Body of pancreas (tissue), 4 donors: ENCODE results near the gene TESK1. TPM values are rescaled to one million over a fixed set of nuclear protein-coding genes. Genes with fewer than 3 reads are reported as not detected.
A peak's percentile ranks its signal among the peaks of the same experiment; 100 is the strongest.
"Not testable (repeated sequence)": the region's sequence is repeated elsewhere in the genome, so short reads cannot be mapped to it uniquely, and the experiment has no call there.

Experiments used
- ATAC-seq: fragments of 150-250 bp; one replicate; pipeline ENCODE4 v1.9.1; 2016
- DNase-seq, 4 donors: peaks; one replicate each; pipeline ENCODE4 v3.0.0-alpha.2; 2019
- H3K27ac ChIP-seq, 4 donors: fragments of 200-600 bp; sonication (generic); 1 replicate in 3 of 4; 2 replicates in 1 of 4; pipeline versions ENCODE4 v1.5.1 to v1.6.1; 2016 to 2019; ENCODE audit warnings: mild to moderate bottlenecking in 1 of 4, mixed read lengths in 1 of 4, moderate library complexity in 1 of 4
- H3K27me3 ChIP-seq, 2 donors: fragments of 200-600 bp; sonication (generic); one replicate each; pipeline ENCODE4 v1.6.0; 2016; ENCODE audit warnings: mild to moderate bottlenecking in 1 of 2
- H3K36me3 ChIP-seq, 2 donors: fragments of 200-600 bp; sonication (generic); replicated peaks in 1 of 2; 2 replicates each; pipeline ENCODE4 v1.5.1; 2016; ENCODE audit warnings: low read depth in 2 of 2; ENCODE audit not compliant: insufficient read depth in 1 of 2
- H3K4me1 ChIP-seq: fragments of 200-600 bp; sonication (generic); one replicate; pipeline ENCODE4 v1.6.0; 2016
- H3K4me3 ChIP-seq, 2 donors: fragments of 200-600 bp; sonication (generic); 1 replicate in 1 of 2; 2 replicates in 1 of 2; pipeline ENCODE4 v1.5.1; 2016 to 2019
- H3K9me3 ChIP-seq, 3 donors: fragments of 200-600 bp; sonication (generic); 1 replicate in 2 of 3; 2 replicates in 1 of 3; pipeline ENCODE4 v1.5.1; 2016
- CTCF ChIP-seq, 7 experiments: fragments of 450-650 bp in 4 of 7; fragments of 200-600 bp in 3 of 7; sonication (generic) in 3 of 7; IDR thresholded peaks; one replicate each; pipeline ENCODE4 v1.5.1; 2016 to 2019; ENCODE audit warnings: antibody characterized with exemption in 7 of 7
- POLR2A ChIP-seq, 3 donors: fragments of 450-650 bp; IDR thresholded peaks; one replicate each; pipeline ENCODE4 v1.6.1; 2016; ENCODE audit warnings: antibody characterized with exemption in 3 of 3, mild to moderate bottlenecking in 2 of 3
- WGBS, 2 donors: methylation state at CpG; one replicate each; pipeline ENCODE4 v1.1.5; 2017; 5-methylcytosine and 5-hydroxymethylcytosine counted together
- intact Hi-C: fragments of 100-400 bp; cut with DNase I; formaldehyde crosslinking; loops from one replicate; pipeline ENCODE4 v1.15.1; 2023
- total RNA-seq, 2 donors: library from RNA; depleted of rRNA; stranded (reverse); fragments of >200 nt; gene quantifications; one replicate each; pipeline ENCODE4 v1.1.0, GENCODE V29; 2016

Gene TESK1
- total RNA-seq, 2 donors from 2014 or later: 13.0 to 20.1 TPM

GRCh38 chr9:35629597-35629996 is 24.5 kb downstream of the TESK1 start:
- Histone ChIP-seq H3K4me1 (no peaks in the 10 kb centered on the region), H3K27me3 (no peaks in the 10 kb centered on the region), H3K9me3 (no peaks in the 10 kb centered on the region), H3K27ac (no peak overlapping the region), H3K36me3 (no peaks in the 10 kb centered on the region), H3K4me3 (no peak overlapping the region)
- 76 to 86% methylated on average over 5 of the region's 5 CpGs for WGBS, 2 donors
- ATAC-seq (no peak), DNase-seq (no peak)
- intact Hi-C loops: no loop called here
- TF ChIP-seq CTCF (IDR thresholded peaks at IDR 0.05) (no peak), POLR2A (IDR thresholded peaks at IDR 0.05) (no peak)

- Histone ChIP-seq H3K27me3 (no peaks in the 10 kb centered on the region), H3K36me3 (no peaks in the 10 kb centered on the region), H3K27ac (peak overlapping the region in 1 of 4 donors; percentile 31), H3K4me3 (no peak overlapping the region), H3K4me1 (no peaks in the 10 kb centered on the region), H3K9me3 (no peaks in the 10 kb centered on the region)
- ATAC-seq: no peak
- TF ChIP-seq CTCF (IDR thresholded peaks at IDR 0.05): no peak
- TF ChIP-seq POLR2A (IDR thresholded peaks at IDR 0.05): no peak
- intact Hi-C loops: no loop called here
- DNase-seq: no peak
Measured at GRCh38 chr9:35635730-35636129, 30.7 kb downstream of the TESK1 start.

GRCh38 chr9:35636135-35636876 is 31.2 kb downstream of the TESK1 start:
- ATAC-seq: no peak
- peak overlapping the region in 1 of 4 donors; percentile 31 for H3K27ac ChIP-seq

GRCh38 chr9:35636877-35637246 is 31.8 kb downstream of the TESK1 start:
- DNase-seq, ATAC-seq, H3K27me3 ChIP-seq, H3K4me1 ChIP-seq, H3K9me3 ChIP-seq, H3K36me3 ChIP-seq, intact Hi-C loops, H3K4me3 ChIP-seq: not testable (repeated sequence)
- peak overlapping the region in 1 of 4 donors; percentile 31 for H3K27ac ChIP-seq
- WGBS, 2 donors: 82 to 96% methylated on average over 6 of the region's 6 CpGs

More at GRCh38 chr9:35636135-35636876, 31.2 kb downstream of the TESK1 start:
- no peak overlapping the region for H3K4me3 ChIP-seq
- intact Hi-C loops: no loop called here
- no peaks in the 10 kb centered on the region for H3K4me1 ChIP-seq
- TF ChIP-seq CTCF (IDR thresholded peaks at IDR 0.05) (no peak), POLR2A (IDR thresholded peaks at IDR 0.05) (no peak)
- no peaks in the 10 kb centered on the region for H3K9me3 ChIP-seq
- H3K27me3 ChIP-seq: no peaks in the 10 kb centered on the region
- no peaks in the 10 kb centered on the region for H3K36me3 ChIP-seq
- 69 to 79% methylated on average over 9 of the region's 9 CpGs for WGBS, 2 donors
- no peak for DNase-seq

- H3K4me1 ChIP-seq, H3K27me3 ChIP-seq, ATAC-seq, H3K9me3 ChIP-seq, H3K4me3 ChIP-seq, H3K27ac ChIP-seq, DNase-seq, intact Hi-C loops, H3K36me3 ChIP-seq: not testable (repeated sequence)
- 88 to 93% methylated on average over 9 of the region's 9 CpGs for WGBS, 2 donors
Measured at GRCh38 chr9:35637427-35637955, 32.4 kb downstream of the TESK1 start.

- H3K27ac ChIP-seq, intact Hi-C loops, ATAC-seq, DNase-seq, H3K9me3 ChIP-seq, H3K4me3 ChIP-seq, H3K27me3 ChIP-seq, H3K4me1 ChIP-seq, H3K36me3 ChIP-seq: not testable (repeated sequence)
- WGBS, 2 donors: 65 to 68% methylated on average over 7 of the region's 8 CpGs
Measured at GRCh38 chr9:35638751-35639150, 33.7 kb downstream of the TESK1 start.

- intact Hi-C loops, H3K27me3 ChIP-seq, H3K27ac ChIP-seq, H3K36me3 ChIP-seq, ATAC-seq, H3K4me1 ChIP-seq, H3K9me3 ChIP-seq, H3K4me3 ChIP-seq, DNase-seq: not testable (repeated sequence)
- 85 to 91% methylated on average over 1 of the region's 1 CpG for WGBS, 2 donors
Measured at GRCh38 chr9:35639225-35639624, 34.2 kb downstream of the TESK1 start.
